Brain microvascular endothelial cell (primary cell): ENCODE measurements around the gene SNED1.

Source experiments
- DNase-seq: peaks from one replicate; pipeline ENCODE4 v3.0.0-alpha.2; 2020
- H3K27ac ChIP-seq: fragments of 250-450 bp; sonication (Bioruptor Pico); 2 replicates; pipeline ENCODE4 v1.5.1; 2020; ENCODE audit warnings: mild to moderate bottlenecking, moderate library complexity
- H3K27me3 ChIP-seq: fragments of 250-450 bp; sonication (Bioruptor Pico); replicated peaks from 2 replicates; pipeline ENCODE4 v1.5.1; 2020; ENCODE audit warnings: mild to moderate bottlenecking
- H3K36me3 ChIP-seq: fragments of 250-450 bp; sonication (Bioruptor Pico); replicated peaks from 2 replicates; pipeline ENCODE4 v1.5.1; 2020; ENCODE audit warnings: mild to moderate bottlenecking
- H3K4me3 ChIP-seq: 2 replicates; pipeline ENCODE4 v1.5.1; 2011; ENCODE audit warnings: low read depth, mild to moderate bottlenecking, control low read depth, low read length, moderate library complexity
- in situ Hi-C: cut with HindIII; loops from 2 replicates; pipeline ENCODE4 v1.10.0; 2017; ENCODE audit warnings: low sequenced_read_pairs, low pct_ligation_motif_present
- TF ChIP-seq, protein P1 (sequence below): IDR thresholded peaks from 2 replicates; pipeline ENCODE4 v1.5.1; 2011; ENCODE audit warnings: low read depth, mild to moderate bottlenecking, moderate library complexity, low read length, control low read depth, inconsistent platforms; ENCODE audit errors: missing control alignments

SNED1 gene

DNA sequence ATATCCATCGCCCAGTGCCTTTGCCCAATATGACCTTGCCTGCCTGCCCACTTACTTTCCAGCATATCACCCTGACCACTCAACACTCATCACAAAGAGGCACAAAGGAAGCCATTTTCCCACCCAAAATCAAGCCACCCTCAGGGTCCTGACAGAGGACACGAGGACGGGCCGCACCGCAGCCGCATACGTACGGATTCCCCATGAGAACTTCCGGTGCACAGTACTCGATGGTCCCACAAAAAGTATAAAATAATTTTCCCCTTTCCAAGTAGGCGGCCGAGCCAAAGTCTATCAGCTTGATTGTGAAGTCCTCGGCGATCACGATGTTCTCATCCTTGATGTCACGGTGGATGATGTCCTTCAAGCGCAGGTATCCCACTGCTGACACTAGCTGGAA lies 113.6 kb downstream of the SNED1 start:
- TF ChIP-seq, protein P1, sequence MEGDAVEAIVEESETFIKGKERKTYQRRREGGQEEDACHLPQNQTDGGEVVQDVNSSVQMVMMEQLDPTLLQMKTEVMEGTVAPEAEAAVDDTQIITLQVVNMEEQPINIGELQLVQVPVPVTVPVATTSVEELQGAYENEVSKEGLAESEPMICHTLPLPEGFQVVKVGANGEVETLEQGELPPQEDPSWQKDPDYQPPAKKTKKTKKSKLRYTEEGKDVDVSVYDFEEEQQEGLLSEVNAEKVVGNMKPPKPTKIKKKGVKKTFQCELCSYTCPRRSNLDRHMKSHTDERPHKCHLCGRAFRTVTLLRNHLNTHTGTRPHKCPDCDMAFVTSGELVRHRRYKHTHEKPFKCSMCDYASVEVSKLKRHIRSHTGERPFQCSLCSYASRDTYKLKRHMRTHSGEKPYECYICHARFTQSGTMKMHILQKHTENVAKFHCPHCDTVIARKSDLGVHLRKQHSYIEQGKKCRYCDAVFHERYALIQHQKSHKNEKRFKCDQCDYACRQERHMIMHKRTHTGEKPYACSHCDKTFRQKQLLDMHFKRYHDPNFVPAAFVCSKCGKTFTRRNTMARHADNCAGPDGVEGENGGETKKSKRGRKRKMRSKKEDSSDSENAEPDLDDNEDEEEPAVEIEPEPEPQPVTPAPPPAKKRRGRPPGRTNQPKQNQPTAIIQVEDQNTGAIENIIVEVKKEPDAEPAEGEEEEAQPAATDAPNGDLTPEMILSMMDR = no peak
- H3K27ac ChIP-seq = no peak overlapping the region
- H3K27me3 ChIP-seq = no peaks in the 10 kb centered on the region
- no peaks in the 10 kb centered on the region for H3K36me3 ChIP-seq
- no peak overlapping the region for H3K4me3 ChIP-seq
- in situ Hi-C loops = no loop called here
- DNase-seq = no peak

DNA sequence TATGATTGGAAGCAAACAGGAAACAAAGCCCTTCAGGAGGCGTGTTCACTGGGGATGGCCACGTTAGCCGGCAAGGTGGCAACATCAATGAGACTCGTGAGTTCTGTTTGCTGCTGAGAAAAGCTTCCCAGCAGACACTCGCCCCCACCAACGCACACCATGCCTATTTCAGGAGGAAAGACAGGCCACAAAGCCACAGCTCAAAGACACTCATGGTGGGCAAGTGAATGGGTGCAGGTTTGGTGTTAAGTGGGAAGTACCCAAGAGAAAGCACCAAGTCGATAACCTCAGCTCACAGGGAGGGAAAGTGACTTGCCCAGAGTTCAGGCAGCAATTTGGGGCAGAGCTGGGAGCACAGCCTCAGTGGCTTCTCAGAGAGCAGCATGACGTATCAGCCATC lies 114.2 kb downstream of the SNED1 start:
- Histone ChIP-seq H3K4me3 (no peak overlapping the region), H3K27ac (no peak overlapping the region), H3K27me3 (no peaks in the 10 kb centered on the region), H3K36me3 (no peaks in the 10 kb centered on the region)
- in situ Hi-C loops = no loop called here
- no peak for DNase-seq
- TF ChIP-seq, protein P1 = no peak

DNA sequence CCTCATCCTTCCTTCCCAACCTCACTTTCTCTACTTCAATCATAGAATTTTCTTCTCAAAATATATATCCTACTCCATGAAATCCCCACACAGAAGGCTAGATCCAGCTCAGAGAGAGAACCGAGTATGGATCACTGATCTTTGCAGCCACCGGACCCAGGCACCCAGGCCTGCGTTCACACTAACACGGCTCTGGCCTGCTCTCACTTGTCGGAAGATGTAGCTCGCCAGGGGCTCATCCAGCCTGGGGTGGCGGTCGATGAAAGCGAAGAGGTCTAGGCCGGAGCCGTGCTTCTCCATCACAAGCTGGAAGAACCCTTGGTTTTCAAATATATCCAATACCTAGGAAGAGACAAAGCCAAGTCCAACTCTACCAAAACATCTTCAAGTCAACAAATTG lies 116.4 kb downstream of the SNED1 start:
- Histone ChIP-seq H3K4me3 (no peak overlapping the region), H3K27me3 (no peaks in the 10 kb centered on the region), H3K36me3 (no peaks in the 10 kb centered on the region), H3K27ac (no peak overlapping the region)
- TF ChIP-seq, protein P1 = no peak
- in situ Hi-C loops = no loop called here
- no peak for DNase-seq

DNA sequence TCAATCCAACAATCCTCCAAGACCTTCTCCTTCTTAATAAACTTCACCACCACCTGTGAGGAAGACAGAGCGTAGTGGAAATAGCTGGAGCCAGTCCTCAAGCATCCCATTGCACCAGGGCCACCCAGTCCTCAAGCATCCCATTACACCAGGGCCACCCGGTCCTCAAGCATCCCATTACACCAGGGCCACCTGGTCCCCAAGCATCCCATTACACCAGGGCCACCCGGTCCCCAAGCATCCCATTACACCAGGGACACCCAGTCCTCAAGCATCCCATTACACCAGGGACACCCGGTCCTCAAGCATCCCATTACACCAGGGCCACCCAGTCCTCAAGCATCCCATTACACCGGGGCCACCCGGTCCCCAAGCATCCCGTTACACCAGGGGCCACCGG lies 116.9 kb downstream of the SNED1 start:
- Histone ChIP-seq H3K27ac (no peak overlapping the region), H3K27me3 (no peaks in the 10 kb centered on the region), H3K36me3 (no peaks in the 10 kb centered on the region), H3K4me3 (no peak overlapping the region)
- no peak for DNase-seq
- in situ Hi-C loops = no loop called here
- TF ChIP-seq, protein P1 = no peak

DNA sequence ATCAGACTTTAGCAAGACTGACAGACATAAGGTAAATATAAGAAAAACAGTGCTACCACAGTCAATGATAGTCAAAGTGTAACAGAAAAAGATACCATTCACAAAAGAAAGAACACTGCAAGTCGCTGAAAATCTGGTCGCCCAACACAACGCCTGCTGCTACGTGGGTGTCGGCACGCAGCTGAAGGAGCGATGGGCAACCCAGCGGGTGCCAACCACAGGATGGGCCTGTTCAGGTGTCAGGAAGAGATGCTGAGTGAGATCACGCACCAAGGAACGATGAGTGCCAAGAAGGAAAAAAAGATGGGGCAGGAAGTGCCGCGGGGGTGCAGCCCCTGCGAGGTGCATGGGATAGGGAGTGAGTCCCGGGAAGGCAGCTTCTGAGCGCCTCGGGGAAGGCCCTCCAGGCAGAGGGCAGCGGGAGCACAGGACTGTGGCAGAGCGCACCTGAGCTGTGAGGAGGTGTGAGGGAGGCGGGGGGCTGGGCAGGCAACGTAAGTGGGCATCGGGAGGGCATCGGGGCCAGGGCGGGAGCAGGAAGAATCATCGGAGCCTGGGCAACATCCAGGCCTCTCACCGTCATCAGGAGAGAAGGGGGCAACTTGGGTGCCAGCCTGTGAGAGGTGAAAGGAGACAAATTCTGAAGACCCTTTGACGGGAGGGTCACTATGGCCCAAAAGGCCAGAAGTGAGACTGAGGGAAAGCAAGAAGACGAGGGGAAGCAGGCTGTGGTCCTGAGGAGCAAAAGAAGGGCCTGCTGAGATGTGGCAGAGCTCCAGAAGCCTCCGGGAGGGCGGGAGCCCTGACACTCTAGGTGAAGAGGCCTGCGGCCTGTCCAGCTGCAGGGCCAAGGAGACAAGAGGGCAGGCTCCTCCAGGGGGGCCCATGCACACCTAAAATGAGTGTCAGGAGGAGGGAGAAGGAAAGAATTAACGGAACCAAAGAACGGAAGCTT lies 118.5 kb downstream of the SNED1 start:
- H3K36me3 ChIP-seq = no peaks in the 10 kb centered on the region
- no peak for DNase-seq
- TF ChIP-seq, protein P1 = no peak
- in situ Hi-C loops = no loop called here
- H3K4me3 ChIP-seq = no peak overlapping the region
- H3K27ac ChIP-seq = no peak overlapping the region
- H3K27me3 ChIP-seq = no peaks in the 10 kb centered on the region
